Activated naive CD8-positive, alpha-beta T cell treated with anti-CD3 and anti-CD28 coated beads, Interleukin-2, amount 10 ng/mL, durations not matched to agents 7 days and 5 days (primary cell): ENCODE data around the gene ARPP21. TPM values are rescaled to one million over a fixed set of nuclear protein-coding genes. Genes with fewer than 3 reads are reported as not detected.

Experiments
- ATAC-seq: fragments of 150-1000 bp; cut with Tn5 transposase; one replicate; pipeline ENCODE4 v1.10.0; 2021; ENCODE audit warnings: low read depth, moderate library complexity
- POLR2A ChIA-PET: fragments of 350-600 bp; sonication (Branson Sonifier 250); formaldehyde crosslinking; loops from one replicate; lab custom pipeline; 2021; ENCODE audit warnings: antibody characterized with exemption; lab: Charles Lee
- DNase-seq: peaks from one replicate; pipeline ENCODE4 v3.0.0; 2021
- H3K27ac Mint-ChIP-seq: one replicate; pipeline ENCODE4 v1.8.0; 2022; ENCODE audit warnings: mild to moderate bottlenecking, mixed read lengths
- H3K27me3 Mint-ChIP-seq: one replicate; pipeline ENCODE4 v1.8.0; 2022; ENCODE audit warnings: mild to moderate bottlenecking, moderate library complexity, mixed read lengths
- H3K36me3 Mint-ChIP-seq: one replicate; pipeline ENCODE4 v1.8.0; 2021; ENCODE audit warnings: mild to moderate bottlenecking, mixed read lengths
- H3K4me1 Mint-ChIP-seq: one replicate; pipeline ENCODE4 v1.8.0; 2021; ENCODE audit warnings: mixed read lengths
- H3K4me3 Mint-ChIP-seq: one replicate; pipeline ENCODE4 v1.8.0; 2022; ENCODE audit warnings: mild to moderate bottlenecking, moderate library complexity, mixed read lengths
- H3K9me3 Mint-ChIP-seq: one replicate; pipeline ENCODE4 v1.8.0; 2021; ENCODE audit warnings: mixed read lengths
- total RNA-seq, 2 experiments: library from RNA; stranded (reverse); gene quantifications; one replicate each; pipeline ENCODE4 v1.2.3, GENCODE V29; 2021

Gene ARPP21
- total RNA-seq, 2 experiments from 2014 or later = not detected

DNA sequence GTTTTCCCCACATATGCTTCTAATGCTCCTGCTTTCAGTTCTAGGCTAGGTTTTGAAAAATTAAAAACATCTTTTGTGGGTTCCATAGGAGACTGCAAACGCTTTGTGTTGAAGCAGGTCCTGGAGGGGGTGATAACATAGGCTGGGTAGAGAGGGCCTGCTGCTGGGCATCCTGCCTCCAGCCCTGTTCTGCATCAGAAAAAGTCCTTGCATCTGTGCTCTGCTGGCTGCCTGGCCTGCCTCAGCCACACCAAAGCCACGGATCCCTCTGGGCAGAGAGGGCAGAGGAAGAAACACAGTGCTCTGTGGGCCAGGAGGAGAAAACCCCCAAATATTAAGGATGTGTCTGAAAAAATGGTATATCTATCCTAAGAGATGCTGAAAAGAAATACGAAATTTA is 3.9 kb upstream of the ARPP21 start:
- no peak for DNase-seq
- H3K9me3 Mint-ChIP-seq = no peaks in the 10 kb centered on the region
- H3K27me3 Mint-ChIP-seq = peaks cover 22% of the 10 kb centered on the region
- peaks cover 1% of the 10 kb centered on the region for H3K4me1 Mint-ChIP-seq
- no peak overlapping the region for H3K4me3 Mint-ChIP-seq
- no peak overlapping the region for H3K27ac Mint-ChIP-seq
- H3K36me3 Mint-ChIP-seq = no peaks in the 10 kb centered on the region
- POLR2A ChIA-PET = no interaction called here
- ATAC-seq = no peak

DNA sequence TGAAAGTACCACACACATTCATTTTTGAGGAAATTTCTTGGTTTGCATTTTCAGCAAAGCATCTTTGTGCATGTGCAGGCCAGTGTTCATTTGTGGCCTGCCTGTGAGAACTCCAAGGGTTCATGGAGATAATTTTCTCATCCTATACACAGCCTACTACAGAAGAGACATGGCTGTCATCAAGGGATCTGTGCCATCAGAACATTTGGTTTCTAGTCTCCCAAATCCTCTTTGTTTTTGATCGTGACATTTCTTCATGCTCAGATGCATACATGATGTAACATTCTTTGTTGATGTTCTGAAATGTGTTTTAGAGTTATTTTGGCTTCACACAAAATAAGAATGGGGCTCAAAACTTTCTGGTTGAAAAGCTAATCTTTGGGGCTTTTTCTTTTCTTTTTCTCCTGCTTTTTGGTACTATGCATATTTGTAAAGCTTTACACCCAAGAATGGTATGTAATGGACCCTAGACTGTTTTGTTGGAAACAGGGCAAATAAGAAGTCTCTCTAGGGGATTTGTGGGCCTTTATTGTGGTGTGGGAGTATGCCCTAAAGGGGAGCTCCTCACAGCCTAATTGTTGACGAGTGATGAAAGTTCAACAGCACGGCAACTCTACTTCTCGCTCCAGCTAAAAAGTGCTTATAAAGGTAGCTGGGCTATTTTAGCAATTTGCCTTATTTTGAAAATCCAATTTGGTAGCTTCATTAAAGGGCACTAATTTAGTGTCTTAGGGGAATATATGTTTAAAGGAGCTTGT is 3.2 kb upstream of the ARPP21 start:
- H3K4me1 Mint-ChIP-seq = peaks cover 1% of the 10 kb centered on the region
- ATAC-seq (no peak), DNase-seq (no peak)
- H3K27ac Mint-ChIP-seq = no peak overlapping the region
- H3K9me3 Mint-ChIP-seq = no peaks in the 10 kb centered on the region
- H3K27me3 Mint-ChIP-seq = peaks cover 29% of the 10 kb centered on the region
- POLR2A ChIA-PET = no interaction called here
- H3K36me3 Mint-ChIP-seq = no peaks in the 10 kb centered on the region
- no peak overlapping the region for H3K4me3 Mint-ChIP-seq

DNA sequence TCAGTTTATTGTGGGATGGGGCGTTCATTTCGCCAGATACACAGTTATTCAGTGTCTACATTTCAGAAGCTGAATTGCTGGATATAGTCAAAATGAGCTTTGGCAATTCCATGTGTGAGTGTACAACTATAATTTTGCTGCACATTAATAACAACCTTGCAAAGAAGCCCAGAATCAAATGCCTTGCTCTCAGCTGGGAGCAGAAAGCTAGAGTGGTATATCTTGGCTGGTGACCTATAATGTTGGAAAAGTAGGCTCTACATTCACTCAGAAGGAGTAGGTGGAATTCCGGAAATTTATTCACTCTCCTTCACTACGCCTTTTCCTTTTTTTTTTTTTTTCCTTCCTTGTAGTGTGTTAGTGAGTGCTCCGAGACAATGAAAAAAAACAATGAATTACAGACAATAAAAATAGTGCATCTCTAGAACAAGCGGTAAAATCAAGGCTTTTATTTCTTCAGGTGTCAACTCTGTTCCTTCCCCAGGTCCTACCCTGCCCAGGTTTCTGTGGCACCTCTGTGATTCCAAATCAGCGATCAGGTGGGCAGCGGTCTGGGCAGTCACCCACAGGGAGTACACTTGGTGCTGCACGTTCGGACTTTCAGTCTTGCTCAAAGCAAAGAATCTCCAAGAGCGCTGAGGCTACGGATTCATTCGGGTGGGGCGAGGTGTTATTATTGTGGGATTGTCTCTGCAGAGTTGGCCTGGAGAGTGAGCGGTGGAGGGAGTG is 910 bp upstream of the ARPP21 start:
- Mint-ChIP-seq H3K4me3 (peak overlapping the region; percentile 15), H3K27me3 (peaks cover 43% of the 10 kb centered on the region), H3K27ac (no peak overlapping the region), H3K4me1 (peaks cover 1% of the 10 kb centered on the region), H3K9me3 (no peaks in the 10 kb centered on the region), H3K36me3 (no peaks in the 10 kb centered on the region)
- DNase-seq (no peak), ATAC-seq (no peak)
- POLR2A ChIA-PET = no interaction called here

DNA sequence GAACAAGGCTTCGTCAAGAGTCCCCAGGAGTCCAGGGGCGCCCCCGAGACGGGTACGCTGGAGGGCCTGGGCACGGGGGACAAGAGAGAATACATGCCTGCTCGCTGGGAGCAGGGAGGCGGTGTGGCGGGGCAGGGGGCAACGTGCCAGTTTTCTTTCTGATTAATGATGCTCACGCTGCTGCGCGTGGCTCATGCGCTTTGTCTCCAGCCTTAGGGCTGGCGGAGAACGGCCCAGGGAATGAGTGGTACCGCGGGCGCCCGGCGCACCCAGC is 408 bp upstream of the ARPP21 start:
- Mint-ChIP-seq H3K27ac (no peak overlapping the region), H3K4me3 (peak overlapping the region; percentile 15), H3K9me3 (no peaks in the 10 kb centered on the region), H3K27me3 (peaks cover 45% of the 10 kb centered on the region), H3K36me3 (no peaks in the 10 kb centered on the region), H3K4me1 (peaks cover 1% of the 10 kb centered on the region)
- no peak for ATAC-seq
- no peak for DNase-seq
- POLR2A ChIA-PET = no interaction called here

DNA sequence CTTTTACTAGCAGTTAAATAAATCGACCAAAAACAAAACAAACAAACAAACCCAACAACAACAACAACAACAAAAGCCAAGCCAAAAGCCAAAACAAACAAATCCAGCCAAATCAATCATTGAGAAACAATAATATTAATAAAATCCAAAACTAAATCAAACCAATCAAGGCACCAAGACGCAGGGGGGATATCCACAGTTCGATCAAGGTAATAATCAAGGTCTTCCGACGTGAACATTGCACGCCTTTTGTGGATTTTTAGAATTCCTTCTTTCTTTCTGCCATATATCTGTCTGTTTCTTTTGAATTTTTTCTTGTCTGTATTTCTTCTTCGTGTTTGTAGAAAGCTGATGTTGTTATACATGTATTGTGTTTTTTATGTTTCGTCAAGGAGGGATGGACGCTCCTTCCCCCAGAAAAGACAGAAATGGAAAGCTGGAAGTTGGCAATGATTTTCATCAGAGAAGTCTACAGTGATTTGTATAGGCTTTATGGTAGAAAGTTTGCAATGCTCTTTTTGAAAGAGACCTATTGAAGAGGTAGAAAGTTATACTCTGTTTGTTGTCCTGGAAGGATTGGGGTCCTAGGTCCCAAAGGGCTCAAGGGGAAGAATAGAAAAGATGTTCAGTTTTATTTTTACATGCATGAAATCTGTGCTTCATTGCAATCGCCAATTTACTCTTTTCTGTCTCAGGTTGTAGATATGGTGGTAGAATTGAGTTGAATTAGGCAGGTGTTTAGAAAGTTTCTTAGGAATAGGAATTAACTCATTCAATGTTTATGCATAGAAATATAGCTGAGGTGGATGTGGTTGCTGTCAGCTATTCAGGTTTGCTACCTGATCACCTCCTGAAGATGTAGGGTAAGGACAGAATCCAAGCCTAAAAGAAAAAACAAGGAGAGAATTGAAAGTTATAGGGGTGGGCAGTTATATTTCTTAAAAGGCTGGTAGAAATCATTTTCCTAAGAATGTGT is 1.2 kb downstream of the ARPP21 start:
- H3K9me3 Mint-ChIP-seq = no peaks in the 10 kb centered on the region
- H3K27ac Mint-ChIP-seq = no peak overlapping the region
- no peak overlapping the region for H3K4me3 Mint-ChIP-seq
- POLR2A ChIA-PET = no interaction called here
- peaks cover 50% of the 10 kb centered on the region for H3K27me3 Mint-ChIP-seq
- peaks cover 1% of the 10 kb centered on the region for H3K4me1 Mint-ChIP-seq
- ATAC-seq (no peak), DNase-seq (no peak)
- no peaks in the 10 kb centered on the region for H3K36me3 Mint-ChIP-seq

DNA sequence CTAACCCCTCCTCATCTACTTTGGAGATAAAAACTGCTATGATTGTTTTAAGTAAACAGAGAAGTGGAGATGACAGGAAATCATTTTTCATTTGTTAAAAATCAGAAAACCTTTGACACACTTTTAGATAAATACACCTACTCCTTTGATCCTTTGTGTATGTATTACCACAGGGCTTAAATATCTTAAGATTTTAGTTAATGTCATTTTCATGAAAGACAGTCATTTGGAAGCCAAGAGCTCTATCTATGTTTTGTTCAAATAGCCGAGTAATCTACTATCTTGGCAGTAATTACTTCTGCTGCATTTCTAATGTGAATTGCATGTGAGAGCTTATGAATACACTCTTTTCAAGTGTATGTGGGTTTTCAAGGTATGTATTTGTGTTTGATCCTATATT is 2.0 kb downstream of the ARPP21 start:
- POLR2A ChIA-PET = no interaction called here
- ATAC-seq (no peak), DNase-seq (no peak)
- Mint-ChIP-seq H3K4me3 (no peak overlapping the region), H3K36me3 (no peaks in the 10 kb centered on the region), H3K27ac (no peak overlapping the region), H3K27me3 (peaks cover 50% of the 10 kb centered on the region), H3K4me1 (peaks cover 1% of the 10 kb centered on the region), H3K9me3 (no peaks in the 10 kb centered on the region)

DNA sequence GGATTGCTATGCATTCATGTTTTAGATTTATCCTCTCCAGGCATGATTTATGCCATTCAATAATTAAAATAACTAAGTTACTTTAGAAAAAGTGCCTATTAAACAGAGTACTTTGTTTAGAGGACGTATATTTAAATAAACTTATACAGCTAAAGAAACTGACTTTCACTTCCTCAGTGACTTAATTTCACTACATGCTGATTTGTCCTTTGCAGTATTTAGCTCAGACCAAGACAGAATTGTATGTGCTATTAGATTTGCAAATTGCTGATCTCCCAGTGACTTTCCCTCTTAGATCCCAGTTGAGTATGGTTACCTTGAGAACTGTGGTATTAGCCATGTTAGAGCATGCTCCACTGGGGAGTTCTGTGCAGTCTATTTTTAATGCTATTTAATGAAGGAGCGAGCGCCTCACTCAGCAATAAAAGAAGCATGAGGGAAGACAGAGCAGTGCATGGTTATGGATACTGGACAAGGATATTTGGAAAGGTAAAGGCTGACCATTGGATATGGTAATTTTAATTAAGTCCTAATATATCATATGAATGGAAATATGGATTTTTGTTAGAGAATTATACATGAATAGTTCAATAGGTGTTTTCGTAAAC is 2.7 kb downstream of the ARPP21 start:
- Mint-ChIP-seq H3K27ac (no peak overlapping the region), H3K4me1 (peaks cover 1% of the 10 kb centered on the region), H3K4me3 (no peak overlapping the region), H3K27me3 (peaks cover 50% of the 10 kb centered on the region), H3K36me3 (no peaks in the 10 kb centered on the region), H3K9me3 (no peaks in the 10 kb centered on the region)
- ATAC-seq (no peak), DNase-seq (no peak)
- POLR2A ChIA-PET = no interaction called here

DNA sequence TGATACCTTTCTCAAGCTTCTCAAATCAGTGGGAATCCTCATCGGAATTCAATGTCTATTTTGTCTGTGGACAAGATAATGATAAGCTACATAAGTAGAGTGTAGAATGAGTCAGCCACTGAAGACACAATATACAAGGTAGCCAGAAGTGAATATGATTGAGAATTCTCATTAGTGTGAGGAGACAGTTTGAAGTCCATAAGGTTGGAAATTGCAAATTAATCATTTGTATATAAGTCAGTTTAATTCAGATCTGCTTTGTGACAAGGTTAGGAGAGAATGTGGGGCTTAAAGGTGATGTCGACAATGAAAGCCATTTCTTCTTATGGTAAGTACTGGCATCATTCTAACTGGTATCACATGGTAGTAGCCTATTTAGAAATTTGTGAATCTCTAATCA is 4.2 kb downstream of the ARPP21 start:
- no peak overlapping the region for H3K27ac Mint-ChIP-seq
- ATAC-seq (no peak), DNase-seq (no peak)
- H3K9me3 Mint-ChIP-seq = no peaks in the 10 kb centered on the region
- H3K27me3 Mint-ChIP-seq = peaks cover 43% of the 10 kb centered on the region
- H3K4me1 Mint-ChIP-seq = peaks cover 1% of the 10 kb centered on the region
- no peak overlapping the region for H3K4me3 Mint-ChIP-seq
- POLR2A ChIA-PET = no interaction called here
- H3K36me3 Mint-ChIP-seq = no peaks in the 10 kb centered on the region

DNA sequence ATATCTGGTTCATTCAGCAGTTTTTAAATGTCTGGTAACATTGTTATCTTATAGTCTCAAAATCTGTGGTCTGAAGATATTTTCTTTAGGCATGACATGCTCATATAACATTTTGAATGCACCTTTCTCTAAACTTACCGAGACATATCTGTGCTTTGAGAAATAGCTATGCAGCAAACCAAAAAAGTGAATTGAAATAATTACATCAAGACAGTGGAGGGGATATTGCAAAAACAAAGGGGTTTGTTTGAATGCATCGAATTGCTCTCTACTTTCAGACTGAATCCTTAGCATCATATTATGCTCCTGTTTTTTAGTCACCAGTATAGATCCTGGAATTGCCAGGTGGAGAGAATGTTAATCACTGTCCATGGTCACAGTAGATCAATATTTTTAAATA is 5.1 kb downstream of the ARPP21 start:
- POLR2A ChIA-PET = no interaction called here
- Mint-ChIP-seq H3K27ac (no peak overlapping the region), H3K9me3 (no peaks in the 10 kb centered on the region), H3K27me3 (peaks cover 37% of the 10 kb centered on the region), H3K4me3 (no peak overlapping the region), H3K4me1 (peaks cover 1% of the 10 kb centered on the region), H3K36me3 (no peaks in the 10 kb centered on the region)
- no peak for ATAC-seq
- no peak for DNase-seq

DNA sequence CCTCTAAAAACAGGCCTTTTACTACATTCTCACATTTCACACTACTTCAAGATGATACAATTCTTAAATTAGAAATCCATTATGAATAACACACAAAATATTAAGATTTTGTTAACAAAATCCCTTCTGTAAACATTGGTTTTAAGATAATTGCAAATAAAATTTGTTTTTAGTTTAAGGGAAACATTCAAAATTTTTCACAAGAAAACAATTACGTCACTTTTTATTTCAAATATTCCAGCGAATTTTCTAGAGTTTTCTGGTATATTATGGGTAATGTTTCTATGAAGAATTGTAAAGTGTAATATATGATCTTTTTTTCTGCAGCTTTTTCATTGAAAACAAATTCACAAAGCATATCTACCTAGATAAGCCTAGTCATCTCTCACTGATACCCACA is 5.9 kb downstream of the ARPP21 start:
- Mint-ChIP-seq H3K27me3 (peaks cover 30% of the 10 kb centered on the region), H3K4me1 (no peaks in the 10 kb centered on the region), H3K36me3 (no peaks in the 10 kb centered on the region), H3K9me3 (no peaks in the 10 kb centered on the region), H3K4me3 (no peak overlapping the region), H3K27ac (no peak overlapping the region)
- ATAC-seq = no peak
- DNase-seq = no peak
- POLR2A ChIA-PET = no interaction called here

DNA sequence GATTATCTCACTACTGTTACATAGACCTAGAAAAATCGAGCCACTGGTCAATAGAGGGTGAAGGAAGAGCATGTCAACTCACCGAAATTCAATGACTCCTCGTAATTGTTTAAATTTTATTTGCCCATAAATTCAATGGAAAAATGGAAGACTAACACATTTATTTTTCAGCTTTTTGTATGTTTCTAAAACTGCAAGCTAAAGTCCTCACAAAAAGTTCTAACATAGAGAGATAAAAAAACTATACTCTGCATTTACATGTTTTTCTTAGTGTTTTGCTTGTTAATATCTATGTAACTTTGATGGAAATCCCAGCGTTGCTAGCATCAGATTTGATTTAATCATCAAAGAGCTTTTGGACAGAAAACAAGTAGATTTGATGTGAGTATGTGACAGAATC is 6.8 kb downstream of the ARPP21 start:
- Mint-ChIP-seq H3K4me3 (no peak overlapping the region), H3K9me3 (no peaks in the 10 kb centered on the region), H3K36me3 (no peaks in the 10 kb centered on the region), H3K4me1 (no peaks in the 10 kb centered on the region), H3K27me3 (peaks cover 22% of the 10 kb centered on the region), H3K27ac (no peak overlapping the region)
- ATAC-seq = no peak
- DNase-seq = no peak
- POLR2A ChIA-PET = no interaction called here

DNA sequence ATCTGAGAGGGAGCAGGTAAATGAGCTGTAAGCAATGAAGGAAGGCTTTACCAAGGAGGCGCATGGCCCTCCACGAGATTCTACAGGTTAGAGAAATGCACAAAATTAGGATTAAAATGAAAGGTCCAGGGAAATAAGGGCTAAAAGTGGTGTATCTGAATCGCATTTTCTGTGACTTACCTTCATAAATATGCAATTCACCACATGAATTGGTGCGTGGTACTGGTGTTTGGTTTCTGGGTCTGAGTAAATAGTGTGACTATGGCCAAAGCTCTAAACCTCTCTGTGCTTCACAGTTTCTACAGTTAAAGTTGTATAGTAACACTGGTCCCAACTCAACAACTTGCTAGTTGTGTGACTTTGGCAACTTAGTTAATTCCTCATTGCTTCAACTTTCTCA is 8.1 kb downstream of the ARPP21 start:
- Mint-ChIP-seq H3K27ac (no peak overlapping the region), H3K36me3 (no peaks in the 10 kb centered on the region), H3K4me1 (no peaks in the 10 kb centered on the region), H3K9me3 (no peaks in the 10 kb centered on the region), H3K4me3 (no peak overlapping the region), H3K27me3 (peaks cover 13% of the 10 kb centered on the region)
- POLR2A ChIA-PET = no interaction called here
- no peak for DNase-seq
- no peak for ATAC-seq

DNA sequence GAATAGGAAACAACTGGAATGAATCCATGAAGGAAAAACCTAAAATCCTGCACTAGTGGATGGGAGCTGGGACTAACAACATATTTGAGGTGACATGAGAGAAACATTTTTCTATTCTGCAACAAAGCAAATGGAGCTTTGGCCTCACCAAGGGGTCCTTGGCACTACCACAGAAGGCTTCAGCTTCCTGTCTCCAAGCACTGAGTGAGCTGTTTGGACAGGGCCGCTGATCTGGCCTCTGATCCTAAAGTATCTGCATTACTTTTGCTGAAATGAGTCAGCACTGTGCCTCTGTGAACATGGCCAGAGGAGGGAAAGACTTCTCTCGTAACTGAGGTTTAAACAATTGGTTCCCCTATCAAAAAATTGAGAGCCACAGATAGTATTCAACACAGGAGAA is 9.0 kb downstream of the ARPP21 start:
- no peaks in the 10 kb centered on the region for H3K36me3 Mint-ChIP-seq
- DNase-seq (no peak), ATAC-seq (no peak)
- peaks cover 10% of the 10 kb centered on the region for H3K27me3 Mint-ChIP-seq
- no peak overlapping the region for H3K27ac Mint-ChIP-seq
- no peaks in the 10 kb centered on the region for H3K9me3 Mint-ChIP-seq
- no peak overlapping the region for H3K4me3 Mint-ChIP-seq
- POLR2A ChIA-PET = no interaction called here
- no peaks in the 10 kb centered on the region for H3K4me1 Mint-ChIP-seq
